ENCODE results near the gene TBC1D23.
"Not testable (repeated sequence)": the region's sequence is repeated elsewhere in the genome, so short reads cannot be mapped to it uniquely, and the experiment has no call there.

The TBC1D23 gene

GRCh38 chr3:100310355-100310965, 49.7 kb downstream of the TBC1D23 start:
- no peak for DNase-seq

- DNase-seq, result no peak
Observed at GRCh38 chr3:100311011-100311410, 50.2 kb downstream of the TBC1D23 start.

GRCh38 chr3:100316641-100317069, 55.9 kb downstream of the TBC1D23 start:
- peak in 2 of 5 experiments; percentile 34 to 69 for DNase-seq

DNA sequence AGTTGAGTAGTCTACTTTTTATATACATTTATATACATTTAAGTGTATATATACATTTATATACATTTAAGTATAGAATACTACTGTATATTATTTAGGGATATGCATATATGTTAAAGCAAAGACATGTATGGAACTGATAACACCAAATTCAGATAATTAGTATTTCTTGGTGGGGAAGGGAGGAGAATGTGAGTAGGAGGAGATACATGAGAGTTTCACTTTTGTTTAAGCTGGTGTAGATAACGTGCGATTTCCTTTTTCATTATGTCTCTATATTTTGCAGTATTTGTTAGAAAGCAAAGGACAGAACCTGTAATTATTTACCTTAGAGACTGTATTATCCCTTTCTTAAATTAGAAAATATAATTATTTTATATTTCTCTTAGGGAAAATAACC, 57.1 kb downstream of the TBC1D23 start:
- peak in 1 of 5 experiments; percentile 54 for DNase-seq

DNA sequence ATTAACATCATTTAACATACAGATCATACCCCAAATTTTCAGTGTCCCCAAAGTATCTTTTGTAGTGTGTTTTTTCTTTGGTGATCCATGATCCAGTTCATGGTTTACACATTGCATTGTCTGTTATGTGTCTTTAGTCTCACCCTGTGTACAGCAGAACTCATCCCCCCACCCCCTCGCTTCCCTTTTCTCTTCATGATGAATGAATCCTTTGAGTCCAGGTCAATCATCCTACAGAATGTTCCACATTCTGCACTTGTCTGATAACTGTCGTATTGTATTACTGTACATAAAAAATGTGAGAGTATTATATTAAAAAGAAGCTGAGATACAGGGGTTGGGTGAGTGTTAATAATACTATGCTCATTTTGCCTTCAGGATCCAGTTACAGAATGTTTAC, 59.2 kb downstream of the TBC1D23 start:
- DNase-seq, result no peak

DNA sequence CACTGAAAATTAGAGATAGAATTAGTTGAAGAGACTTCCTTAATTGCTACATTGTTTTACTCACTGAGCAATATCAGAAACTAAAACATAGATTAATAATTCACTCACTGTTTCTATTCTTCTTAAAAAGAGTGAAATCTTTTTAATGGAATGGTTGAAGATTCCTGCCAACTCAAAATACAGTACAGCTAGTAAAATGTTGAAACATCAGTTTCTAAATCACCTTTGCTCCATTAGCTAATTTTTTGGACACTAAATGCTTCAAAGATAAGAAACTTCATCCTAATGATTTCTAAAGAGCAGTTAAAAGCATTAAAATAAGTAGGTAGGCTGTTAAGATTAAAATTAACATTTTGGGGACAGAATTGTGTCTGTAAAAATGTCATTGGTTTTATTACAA, 63.3 kb downstream of the TBC1D23 start:
- no peak for DNase-seq

GRCh38 chr3:100325827-100326226, 65.0 kb downstream of the TBC1D23 start:
- DNase-seq, result no peak

DNA sequence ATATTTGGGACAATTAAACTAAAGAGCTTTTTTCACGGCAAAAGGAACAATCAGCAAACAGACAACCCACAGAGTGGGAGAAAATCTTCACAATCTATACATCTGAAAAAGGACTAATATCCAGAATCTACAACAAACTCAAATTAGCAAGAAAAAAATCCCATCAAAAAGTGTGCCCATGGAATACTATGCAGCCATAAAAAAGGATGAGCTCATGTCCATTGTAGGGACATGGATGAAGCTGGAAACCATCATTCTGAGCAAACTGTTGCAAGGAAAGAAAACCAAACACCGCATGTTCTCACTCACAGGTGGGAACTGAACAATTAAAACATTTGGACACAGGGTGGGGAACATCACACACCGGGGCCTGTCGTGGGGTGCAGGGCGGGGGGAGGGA, 66.6 kb downstream of the TBC1D23 start:
- DNase-seq, result not testable (repeated sequence)

- DNase-seq, result no peak
Observed at GRCh38 chr3:100329800-100330489, 69.2 kb downstream of the TBC1D23 start.

- DNase-seq, result no peak
Observed at GRCh38 chr3:100330651-100331050, 69.9 kb downstream of the TBC1D23 start.

GRCh38 chr3:100331660-100332059, 70.9 kb downstream of the TBC1D23 start:
- no peak for DNase-seq

DNA sequence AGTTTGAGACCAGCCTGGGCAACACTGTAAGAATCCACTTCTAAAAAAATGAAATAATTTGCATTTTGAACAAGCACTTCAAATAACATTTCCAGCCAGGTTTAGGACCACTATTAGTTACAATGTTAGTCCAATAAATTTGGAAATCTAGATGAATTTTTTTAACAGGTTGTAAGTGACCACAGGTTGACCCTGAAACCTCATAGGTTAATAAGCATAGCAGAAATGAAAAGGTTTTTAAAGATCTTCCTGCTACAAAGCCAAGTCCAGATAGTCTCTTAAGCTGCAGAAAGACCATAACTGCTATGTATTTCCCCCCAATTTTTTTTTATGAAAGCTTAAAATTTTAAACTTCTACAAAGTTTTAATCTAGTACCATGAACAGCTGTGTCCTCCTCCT, 72.3 kb downstream of the TBC1D23 start:
- DNase-seq, result no peak

DNA sequence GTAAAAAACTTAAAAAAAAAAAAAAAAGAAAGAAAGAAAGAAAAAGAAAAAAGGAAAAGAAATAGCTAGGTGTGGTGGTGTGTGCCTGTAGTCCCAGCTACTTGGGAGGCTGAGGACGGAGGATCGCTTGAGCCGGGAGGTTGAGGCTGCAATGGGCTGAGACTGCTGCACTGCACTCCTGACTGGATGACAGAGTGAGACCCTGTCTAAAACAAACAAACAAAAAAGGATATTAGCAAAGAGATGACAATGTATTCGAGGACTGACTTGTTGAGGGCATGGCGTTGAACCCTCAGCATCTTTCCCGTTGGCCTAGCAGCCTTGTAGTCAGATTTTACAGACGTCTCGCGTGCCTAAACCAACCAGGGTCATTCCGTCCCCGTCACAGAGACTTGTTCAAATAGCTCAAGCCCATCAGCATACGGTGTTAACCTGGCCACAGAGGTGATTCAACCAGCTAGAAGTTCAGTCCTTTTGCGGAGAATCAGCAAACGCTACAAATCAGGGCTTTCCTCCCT, 73.2 kb downstream of the TBC1D23 start:
- no peak for DNase-seq

GRCh38 chr3:100334488-100335351, 73.9 kb downstream of the TBC1D23 start, which contains the start of gene NIT2:
Gene NIT2, plus strand, starts transcription at chr3:100334757. Its CDS starts 35 bp downstream, at chr3:100334792.
- peak; percentile 60 to 90 (median 68) for DNase-seq

DNA sequence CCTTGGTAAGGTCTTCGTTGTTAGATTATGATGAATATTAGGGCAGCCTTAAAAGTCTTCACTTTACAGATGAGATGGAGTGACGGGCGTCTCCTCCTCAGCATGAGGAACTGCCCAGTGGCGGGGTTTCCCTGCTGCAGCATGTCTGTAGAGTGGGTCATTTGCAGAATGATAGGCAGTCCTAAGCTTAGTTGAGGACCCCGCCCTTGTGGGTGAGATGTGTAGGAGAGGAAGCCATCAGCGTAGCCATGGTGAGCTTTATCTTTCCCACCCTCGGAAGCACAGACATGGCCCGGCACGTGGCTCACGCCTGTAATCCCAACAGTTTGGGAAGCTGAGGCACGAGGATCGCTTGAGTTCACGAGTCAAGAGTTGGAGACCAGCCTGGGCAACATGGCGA, 74.6 kb downstream of the TBC1D23 start:
- DNase-seq, result peak in 1 of 5 experiments; percentile 33

- DNase-seq, result not testable (repeated sequence)
Observed at GRCh38 chr3:100336229-100336628, 75.4 kb downstream of the TBC1D23 start.

GRCh38 chr3:100338911-100339310, 78.1 kb downstream of the TBC1D23 start:
- no peak for DNase-seq

DNA sequence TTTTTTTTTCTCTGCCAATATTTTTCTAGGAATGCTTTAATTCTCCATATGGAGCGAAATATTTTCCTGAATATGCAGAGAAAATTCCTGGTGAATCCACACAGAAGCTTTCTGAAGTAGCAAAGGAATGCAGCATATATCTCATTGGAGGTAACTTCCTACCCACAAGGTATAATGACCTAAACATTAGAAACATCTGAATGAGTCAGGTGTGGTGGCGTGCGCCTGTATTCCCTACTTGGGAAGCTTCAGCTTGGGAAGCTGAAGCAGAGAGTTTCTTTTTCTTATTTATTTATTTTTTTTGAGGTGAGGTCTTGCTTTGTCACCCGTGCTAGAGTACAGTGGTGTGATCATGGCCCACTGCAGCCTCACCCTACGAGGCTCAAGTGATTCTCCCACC, 79.0 kb downstream of the TBC1D23 start:
- DNase-seq, result no peak

DNA sequence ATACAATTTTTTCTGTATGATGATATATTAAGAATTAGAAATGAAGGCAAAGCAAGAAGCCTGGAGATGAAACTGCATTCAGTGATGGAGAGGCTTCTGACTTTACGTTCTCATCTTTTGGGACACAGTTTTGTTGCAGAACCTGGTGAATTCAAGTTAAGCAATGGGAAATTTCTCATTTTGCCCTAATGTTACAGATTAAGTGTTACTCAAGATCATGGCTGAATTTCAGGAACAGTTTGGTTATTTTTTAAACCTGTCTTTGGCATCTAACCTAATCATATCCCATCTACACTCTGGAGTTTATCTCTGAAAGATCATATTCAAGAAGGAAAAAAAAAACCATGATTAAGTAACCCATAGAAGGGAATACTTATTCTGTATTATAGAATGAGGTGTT, 79.7 kb downstream of the TBC1D23 start:
- DNase-seq, result no peak

DNA sequence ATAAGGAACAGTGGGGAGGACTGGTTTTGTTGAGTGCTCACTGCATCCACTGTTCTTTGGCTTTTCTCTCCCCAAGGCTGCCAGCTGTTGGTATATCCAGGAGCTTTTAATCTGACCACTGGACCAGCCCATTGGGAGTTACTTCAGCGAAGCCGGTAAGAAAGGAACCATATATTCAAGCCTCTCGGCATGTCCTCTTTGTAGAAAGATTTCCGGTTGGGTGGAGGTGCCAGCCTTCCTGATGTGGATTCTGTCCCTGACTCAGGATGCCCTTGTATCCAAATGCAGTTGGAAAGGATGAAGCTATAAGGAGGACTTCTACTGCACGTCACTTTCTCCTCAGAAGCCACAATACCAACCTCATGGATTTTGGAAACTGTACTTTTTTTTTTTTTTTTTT, 87.9 kb downstream of the TBC1D23 start:
- no peak for DNase-seq

DNA sequence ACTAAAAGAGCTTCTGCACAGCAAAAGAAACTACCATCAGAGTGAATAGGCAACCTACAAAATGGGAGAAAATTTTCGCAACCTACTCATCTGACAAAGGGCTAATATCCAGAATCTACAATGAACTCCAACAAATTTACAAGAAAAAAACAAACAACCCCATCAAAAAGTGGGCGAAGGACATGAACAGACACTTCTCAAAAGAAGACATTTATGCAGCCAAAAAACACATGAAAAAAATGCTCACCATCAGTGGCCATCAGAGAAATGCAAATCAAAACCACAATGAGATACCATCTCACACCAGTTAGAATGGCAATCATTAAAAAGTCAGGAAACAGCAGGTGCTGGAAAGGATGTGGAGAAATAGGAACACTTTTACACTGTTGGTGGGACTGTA, 91.0 kb downstream of the TBC1D23 start:
- DNase-seq, result not testable (repeated sequence)

DNA sequence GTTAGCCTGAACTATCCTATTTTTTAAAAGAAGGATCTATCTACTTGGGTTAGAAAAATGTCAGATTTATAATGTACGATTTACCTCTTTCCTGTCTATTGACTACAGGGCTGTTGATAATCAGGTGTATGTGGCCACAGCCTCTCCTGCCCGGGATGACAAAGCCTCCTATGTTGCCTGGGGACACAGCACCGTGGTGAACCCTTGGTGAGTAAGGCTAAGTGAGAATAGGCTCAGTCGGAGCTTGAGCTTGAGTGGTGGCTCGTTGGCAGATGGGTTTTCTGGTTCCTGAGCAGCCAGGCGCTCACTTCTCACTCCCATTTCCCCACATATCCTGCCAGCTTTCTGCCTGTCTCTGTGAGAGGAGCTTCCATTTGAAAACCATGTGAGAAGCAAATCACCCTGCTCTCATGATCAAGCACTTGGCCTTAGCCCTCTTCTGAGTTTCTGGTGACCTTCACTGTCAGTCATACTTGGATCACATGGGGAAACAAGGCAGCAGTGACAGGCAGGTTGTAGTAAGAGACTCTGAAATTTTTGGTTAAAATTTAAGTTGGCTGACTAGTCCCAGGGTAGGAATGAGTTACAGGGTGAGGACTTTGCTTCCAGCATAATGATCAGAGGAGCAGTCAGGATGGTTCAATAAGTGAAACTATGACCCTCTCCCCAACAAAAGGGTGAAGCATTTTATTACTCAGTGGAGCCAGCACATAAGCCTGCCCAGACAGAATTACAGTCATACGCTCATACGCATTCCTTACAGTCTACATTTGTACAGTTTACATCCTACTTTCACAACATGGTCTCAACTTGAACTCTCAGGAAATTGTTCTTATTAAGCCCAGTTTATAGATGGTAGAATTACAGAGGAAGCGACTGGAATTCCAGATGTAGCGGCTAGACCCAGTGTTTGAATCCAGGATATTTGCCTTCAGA, 91.8 kb downstream of the TBC1D23 start:
- no peak for DNase-seq

Measured in T-helper 2 cell (primary cell).